Muscle of arm (tissue), 12 donors: Measurements from ENCODE around the gene PLAU. TPM values are rescaled to one million over a fixed set of nuclear protein-coding genes. Genes with fewer than 3 reads are reported as not detected.
"Not testable (repeated sequence)": the region's sequence is repeated elsewhere in the genome, so short reads cannot be mapped to it uniquely, and the experiment has no call there.

Experiments used
- DNase-seq: peaks from one replicate; pipeline ENCODE4 v3.0.0-alpha.2; 2013
- polyA plus RNA-seq, 12 donors: library from polyadenylated mRNA; unstranded; fragments of 120-200 nt; gene quantifications; one replicate each; pipeline ENCODE4 v1.2.1, GENCODE V29; 2013; ENCODE audit not compliant: insufficient read length in 12 of 12

The PLAU gene
- polyA plus RNA-seq, 12 donors = 26.2 to 48.1 (median 31.2) TPM; not detected in 1

- no peak for DNase-seq
Measured at GRCh38 chr10:73917566-73918305, 6.8 kb downstream of the PLAU start.

- DNase-seq = not testable (repeated sequence)
Measured at GRCh38 chr10:73919481-73919880, 8.5 kb downstream of the PLAU start.

- DNase-seq = no peak
Measured at GRCh38 chr10:73920089-73920488, 9.2 kb downstream of the PLAU start.

- no peak for DNase-seq
Measured at GRCh38 chr10:73922007-73922863, 11.3 kb downstream of the PLAU start.

GRCh38 chr10:73922864-73923133 is 11.9 kb downstream of the PLAU start:
- DNase-seq = no peak

- no peak for DNase-seq
Measured at GRCh38 chr10:73923935-73924598, 13.1 kb downstream of the PLAU start.

GRCh38 chr10:73924935-73925334 is 14.0 kb downstream of the PLAU start:
- no peak for DNase-seq

- DNase-seq = no peak
Measured at GRCh38 chr10:73925539-73925938, 14.6 kb downstream of the PLAU start.

- DNase-seq = no peak
Measured at GRCh38 chr10:73926152-73926764, 15.3 kb downstream of the PLAU start.

GRCh38 chr10:73930630-73931327 is 19.8 kb downstream of the PLAU start:
- not testable (repeated sequence) for DNase-seq

GRCh38 chr10:73931767-73932619 is 21.1 kb downstream of the PLAU start:
- DNase-seq = no peak

GRCh38 chr10:73932620-73933112 is 21.7 kb downstream of the PLAU start:
- no peak for DNase-seq

GRCh38 chr10:73934074-73934473 is 23.1 kb downstream of the PLAU start:
- DNase-seq = no peak

- no peak for DNase-seq
Measured at GRCh38 chr10:73935895-73936294, 25.0 kb downstream of the PLAU start.

GRCh38 chr10:73937333-73938043 is 26.6 kb downstream of the PLAU start:
- DNase-seq = no peak

GRCh38 chr10:73940634-73941221 is 29.8 kb downstream of the PLAU start:
- peak; percentile 84 for DNase-seq

GRCh38 chr10:73941300-73941699 is 30.4 kb downstream of the PLAU start:
- no peak for DNase-seq

GRCh38 chr10:73944356-73945100 is 33.6 kb downstream of the PLAU start:
- no peak for DNase-seq
